ENCODE data around the gene AGBL4. TPM values are rescaled to one million over a fixed set of nuclear protein-coding genes. Genes with fewer than 3 reads are reported as not detected.

AGBL4 gene
- total and polyA plus RNA-seq, 11 donors, result 0.40 to 1.4 (median 0.54) TPM; not detected in 3

DNA sequence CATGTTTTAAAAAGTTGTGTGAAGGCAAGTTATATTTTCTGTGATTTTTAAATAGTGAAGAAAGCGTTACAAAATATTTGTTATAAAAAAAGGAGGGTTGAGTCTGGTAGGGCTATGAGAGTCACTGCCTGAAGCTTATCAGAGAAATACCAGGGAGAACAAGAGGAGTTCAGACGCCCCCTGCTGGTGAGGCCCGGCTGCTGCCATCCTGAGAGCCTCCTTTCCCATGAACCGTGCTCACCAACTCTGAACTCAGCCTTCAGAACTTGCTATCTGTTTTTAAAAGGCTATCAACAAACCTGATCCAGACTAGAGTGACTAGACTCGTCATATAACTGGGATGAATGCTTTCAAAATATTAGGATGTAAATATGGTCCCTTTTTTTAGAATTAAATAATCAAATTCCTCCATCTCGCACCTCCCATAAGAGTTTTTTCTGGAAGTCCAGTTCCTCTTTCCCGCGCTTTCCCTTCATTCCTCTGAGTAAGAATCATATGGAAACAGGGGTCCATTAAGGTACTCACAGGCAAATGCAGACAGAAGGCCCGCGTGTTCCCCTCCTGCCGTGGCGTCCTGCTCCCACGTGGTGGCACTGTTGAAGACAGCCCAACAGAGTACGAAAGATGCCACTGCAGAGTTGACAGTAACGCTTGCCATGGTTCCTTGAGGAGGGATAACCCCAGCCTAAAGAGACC is 1525.5 kb downstream of the AGBL4 start:
- Histone ChIP-seq H3K27ac (no peak overlapping the region), H3K27me3 (no peaks in the 10 kb centered on the region), H3K4me1 (peaks cover 0 to 9% (median 2%) of the 10 kb centered on the region in 12 donors), H3K4me3 (peak overlapping the region in 2 of 12 donors; percentile 13 to 14), H3K36me3 (no peaks in the 10 kb centered on the region), H3K9me3 (no peaks in the 10 kb centered on the region)
- peak; percentile 81 to 93 (median 90) for ATAC-seq
- intact Hi-C loops (cut with DNase I), result loop anchor here in 9 of 10 donors (5.0 to 10.0 kb wide), 5 partner anchors 123 to 393 kb away; no protein-coding TSS in a partner anchor
- DNase-seq, result peak; percentile 68 to 82 (median 80)
- peak; percentile 81 to 98 (median 91) for TF ChIP-seq CTCF (IDR thresholded peaks at IDR 0.05)
- TF ChIP-seq POLR2A (IDR thresholded peaks at IDR 0.05), result no peak
- 14 to 21% (median 18%) methylated on average over 15 of the region's 15 CpGs for WGBS, 4 donors

- no peak for ATAC-seq
- no peak for DNase-seq
- 92 to 97% (median 95%) methylated on average over 3 of the region's 3 CpGs for WGBS, 4 donors
- H3K4me1 ChIP-seq, result peaks cover 0 to 11% (median 4%) of the 10 kb centered on the region in 12 donors
- H3K27me3 ChIP-seq, result no peaks in the 10 kb centered on the region
- H3K9me3 ChIP-seq, result no peaks in the 10 kb centered on the region
- no peak for TF ChIP-seq POLR2A (IDR thresholded peaks at IDR 0.05)
- no peak for TF ChIP-seq CTCF (IDR thresholded peaks at IDR 0.05)
- H3K27ac ChIP-seq, result no peak overlapping the region
- intact Hi-C loops (cut with DNase I), result loop anchor here in 9 of 10 donors (2.0 to 10.0 kb wide), 6 partner anchors 121 to 391 kb away; no protein-coding TSS in a partner anchor
- no peaks in the 10 kb centered on the region for H3K36me3 ChIP-seq
- no peak overlapping the region for H3K4me3 ChIP-seq
Observed at GRCh38 chr1:48495911-48496310, 1527.8 kb downstream of the AGBL4 start.

GRCh38 chr1:48495166-48495565 is 1528.6 kb downstream of the AGBL4 start:
- Histone ChIP-seq H3K27ac (no peak overlapping the region), H3K4me1 (peaks cover 0 to 11% (median 4%) of the 10 kb centered on the region in 12 donors), H3K4me3 (no peak overlapping the region), H3K27me3 (no peaks in the 10 kb centered on the region), H3K36me3 (no peaks in the 10 kb centered on the region), H3K9me3 (no peaks in the 10 kb centered on the region)
- DNase-seq (no peak), ATAC-seq (no peak)
- TF ChIP-seq POLR2A (IDR thresholded peaks at IDR 0.05) (no peak), CTCF (IDR thresholded peaks at IDR 0.05) (no peak)
- intact Hi-C loops (cut with DNase I), result loop anchor here in 9 of 10 donors (5.0 to 10.0 kb wide), 5 partner anchors 120 to 390 kb away; no protein-coding TSS in a partner anchor
- 85 to 91% (median 87%) methylated on average over 1 of the region's 1 CpG for whole genome bisulfite sequencing, 4 donors

- TF ChIP-seq CTCF (IDR thresholded peaks at IDR 0.05) (no peak), POLR2A (IDR thresholded peaks at IDR 0.05) (no peak)
- WGBS, 4 donors, result 61 to 74% (median 66%) methylated on average over 5 of the region's 5 CpGs
- Histone ChIP-seq H3K36me3 (no peaks in the 10 kb centered on the region), H3K4me3 (no peak overlapping the region), H3K4me1 (peaks cover 0 to 11% (median 4%) of the 10 kb centered on the region in 12 donors), H3K27me3 (no peaks in the 10 kb centered on the region), H3K9me3 (no peaks in the 10 kb centered on the region), H3K27ac (peak overlapping the region in 1 of 12 donors; percentile 37)
- DNase-seq, result no peak
- intact Hi-C loops (cut with DNase I), result loop anchor here in 5 of 10 donors (5.0 to 10.0 kb wide), 4 partner anchors 119 to 397 kb away; no protein-coding TSS in a partner anchor
- peak in 2 of 4 donors; percentile 34 to 57 for ATAC-seq
Observed at GRCh38 chr1:48493970-48494769, 1529.6 kb downstream of the AGBL4 start.

All from heart left ventricle (tissue), 16 donors.